HUES6 (cell line): ENCODE data around the gene RAD51B.

Experiments
- H3K27ac ChIP-seq: 2 replicates; pipeline ENCODE4 v1.7.0; 2013; ENCODE audit warnings: low read depth, mild to moderate bottlenecking, low read length, inconsistent platforms
- H3K27me3 ChIP-seq: 2 replicates; pipeline ENCODE4 v1.6.1; 2013; ENCODE audit warnings: low read length; ENCODE audit not compliant: control insufficient read depth, insufficient read depth
- H3K36me3 ChIP-seq: 2 replicates; pipeline ENCODE4 v1.6.1; 2013; ENCODE audit warnings: low read length; ENCODE audit not compliant: control insufficient read depth, insufficient read depth
- H3K4me1 ChIP-seq: 2 replicates; pipeline ENCODE4 v1.6.1; 2013; ENCODE audit warnings: low read length; ENCODE audit not compliant: control insufficient read depth, insufficient read depth
- H3K4me3 ChIP-seq: 2 replicates; pipeline ENCODE4 v1.5.1; 2013; ENCODE audit warnings: low read depth, low read length
- H3K9ac ChIP-seq: one replicate; pipeline ENCODE4 v1.6.1; 2013; ENCODE audit warnings: mild to moderate bottlenecking, low read length
- H3K9me3 ChIP-seq: 2 replicates; pipeline ENCODE4 v1.6.1; 2013; ENCODE audit warnings: low read depth, low read length; ENCODE audit not compliant: control insufficient read depth, insufficient read depth

RAD51B gene

GRCh38 chr14:68644101-68644500, 824.5 kb downstream of the RAD51B start:
- Histone ChIP-seq H3K36me3 (no peaks in the 10 kb centered on the region), H3K9ac (no peak overlapping the region), H3K9me3 (peaks cover 16% of the 10 kb centered on the region), H3K4me3 (no peak overlapping the region), H3K27ac (no peak overlapping the region), H3K27me3 (no peaks in the 10 kb centered on the region), H3K4me1 (peaks cover 12% of the 10 kb centered on the region)

GRCh38 chr14:68645371-68645770, 825.8 kb downstream of the RAD51B start:
- H3K4me1 ChIP-seq: peaks cover 10% of the 10 kb centered on the region
- no peaks in the 10 kb centered on the region for H3K36me3 ChIP-seq
- H3K4me3 ChIP-seq: no peak overlapping the region
- H3K27me3 ChIP-seq: no peaks in the 10 kb centered on the region
- no peak overlapping the region for H3K27ac ChIP-seq
- H3K9me3 ChIP-seq: peaks cover 16% of the 10 kb centered on the region
- no peak overlapping the region for H3K9ac ChIP-seq

GRCh38 chr14:68649476-68650189, 830.1 kb downstream of the RAD51B start:
- Histone ChIP-seq H3K4me1 (peaks cover 10% of the 10 kb centered on the region), H3K27me3 (no peaks in the 10 kb centered on the region), H3K4me3 (no peak overlapping the region), H3K9me3 (no peaks in the 10 kb centered on the region), H3K9ac (no peak overlapping the region), H3K27ac (no peak overlapping the region), H3K36me3 (no peaks in the 10 kb centered on the region)

GRCh38 chr14:68650404-68650994, 830.9 kb downstream of the RAD51B start:
- no peak overlapping the region for H3K9ac ChIP-seq
- H3K4me1 ChIP-seq: peaks cover 13% of the 10 kb centered on the region

GRCh38 chr14:68651075-68651474, 831.5 kb downstream of the RAD51B start:
- H3K9me3 ChIP-seq: no peaks in the 10 kb centered on the region
- peaks cover 11% of the 10 kb centered on the region for H3K4me1 ChIP-seq
- H3K36me3 ChIP-seq: no peaks in the 10 kb centered on the region
- H3K27ac ChIP-seq: no peak overlapping the region
- no peak overlapping the region for H3K4me3 ChIP-seq
- H3K27me3 ChIP-seq: no peaks in the 10 kb centered on the region
- H3K9ac ChIP-seq: no peak overlapping the region

More at GRCh38 chr14:68650404-68650994, 830.9 kb downstream of the RAD51B start:
- no peak overlapping the region for H3K27ac ChIP-seq
- no peaks in the 10 kb centered on the region for H3K27me3 ChIP-seq
- H3K4me3 ChIP-seq: no peak overlapping the region
- H3K9me3 ChIP-seq: no peaks in the 10 kb centered on the region
- no peaks in the 10 kb centered on the region for H3K36me3 ChIP-seq

- no peak overlapping the region for H3K4me3 ChIP-seq
- H3K27me3 ChIP-seq: no peaks in the 10 kb centered on the region
- H3K4me1 ChIP-seq: peaks cover 4% of the 10 kb centered on the region; the same call in 1 of the 2 replicates
- no peaks in the 10 kb centered on the region for H3K36me3 ChIP-seq
- no peak overlapping the region for H3K27ac ChIP-seq
- no peaks in the 10 kb centered on the region for H3K9me3 ChIP-seq
- no peak overlapping the region for H3K9ac ChIP-seq
These were observed 832.3 kb downstream of the RAD51B start for GRCh38 chr14:68651652-68652432.

- no peaks in the 10 kb centered on the region for H3K36me3 ChIP-seq
- H3K4me1 ChIP-seq: peaks cover 4% of the 10 kb centered on the region; the same call in 1 of the 2 replicates
- H3K9me3 ChIP-seq: no peaks in the 10 kb centered on the region
- H3K27ac ChIP-seq: no peak overlapping the region
- no peak overlapping the region for H3K4me3 ChIP-seq
- no peaks in the 10 kb centered on the region for H3K27me3 ChIP-seq
- H3K9ac ChIP-seq: no peak overlapping the region
These were observed 832.8 kb downstream of the RAD51B start for GRCh38 chr14:68652433-68652690.

- Histone ChIP-seq H3K4me1 (peaks cover 4% of the 10 kb centered on the region; the same call in 1 of the 2 replicates), H3K36me3 (no peaks in the 10 kb centered on the region), H3K27ac (no peak overlapping the region), H3K9me3 (no peaks in the 10 kb centered on the region), H3K9ac (no peak overlapping the region), H3K4me3 (no peak overlapping the region), H3K27me3 (no peaks in the 10 kb centered on the region)
These were observed 833.5 kb downstream of the RAD51B start for GRCh38 chr14:68653108-68653507.

GRCh38 chr14:68653804-68654203, 834.2 kb downstream of the RAD51B start:
- H3K27ac ChIP-seq: no peak overlapping the region
- no peaks in the 10 kb centered on the region for H3K9me3 ChIP-seq
- peaks cover 4% of the 10 kb centered on the region; the same call in 1 of the 2 replicates for H3K4me1 ChIP-seq
- no peaks in the 10 kb centered on the region for H3K36me3 ChIP-seq
- H3K9ac ChIP-seq: no peak overlapping the region
- H3K27me3 ChIP-seq: no peaks in the 10 kb centered on the region
- no peak overlapping the region for H3K4me3 ChIP-seq

GRCh38 chr14:68654471-68654941, 834.9 kb downstream of the RAD51B start:
- H3K9me3 ChIP-seq: no peaks in the 10 kb centered on the region
- H3K4me1 ChIP-seq: peaks cover 11% of the 10 kb centered on the region; the same call in 1 of the 2 replicates
- peak overlapping the region; percentile 9 for H3K9ac ChIP-seq
- no peaks in the 10 kb centered on the region for H3K27me3 ChIP-seq
- no peaks in the 10 kb centered on the region for H3K36me3 ChIP-seq
- H3K4me3 ChIP-seq: no peak overlapping the region
- H3K27ac ChIP-seq: no peak overlapping the region
